Hypothalamus (tissue), 51 donors: ENCODE measurements around the gene KYNU.
A peak's percentile ranks its signal among the peaks of the same experiment; 100 is the strongest.
"Not testable (repeated sequence)": the region's sequence is repeated elsewhere in the genome, so short reads cannot be mapped to it uniquely, and the experiment has no call there.

Experiments used
- DNase-seq, 51 donors: peaks; one replicate each; lab custom pipeline; 2025; lab: John Stamatoyannopoulos, UW

The KYNU gene

GRCh38 chr2:142877216-142877838 is at the start of gene KYNU:
Gene KYNU (plus strand): TSS chr2:142877664. CDS start chr2:142885368, 7,704 bp downstream.
- DNase-seq: no peak

- no peak for DNase-seq
Measured at GRCh38 chr2:142834021-142834420, 43.4 kb upstream of the KYNU start.

- no peak for DNase-seq
Measured at GRCh38 chr2:142840436-142840835, 37.0 kb upstream of the KYNU start.

GRCh38 chr2:142841788-142842187 is 35.7 kb upstream of the KYNU start:
- DNase-seq: no peak

GRCh38 chr2:142842369-142842768 is 35.1 kb upstream of the KYNU start:
- DNase-seq: no peak

- no peak for DNase-seq
Measured at GRCh38 chr2:142843731-142844130, 33.7 kb upstream of the KYNU start.

GRCh38 chr2:142848023-142848606 is 29.3 kb upstream of the KYNU start:
- no peak for DNase-seq

- no peak for DNase-seq
Measured at GRCh38 chr2:142849820-142850219, 27.6 kb upstream of the KYNU start.

GRCh38 chr2:142853912-142854311 is 23.6 kb upstream of the KYNU start:
- DNase-seq: no peak

- no peak for DNase-seq
Measured at GRCh38 chr2:142857256-142858164, 20.0 kb upstream of the KYNU start.

- DNase-seq: peak in 1 of 51 donors; percentile 7
Measured at GRCh38 chr2:142858961-142859360, 18.5 kb upstream of the KYNU start.

- no peak for DNase-seq
Measured at GRCh38 chr2:142862299-142862698, 15.2 kb upstream of the KYNU start.

GRCh38 chr2:142862847-142863246 is 14.6 kb upstream of the KYNU start:
- DNase-seq: no peak

- DNase-seq: no peak
Measured at GRCh38 chr2:142863485-142863961, 13.9 kb upstream of the KYNU start.

- DNase-seq: not testable (repeated sequence)
Measured at GRCh38 chr2:142864605-142865004, 12.9 kb upstream of the KYNU start.

- DNase-seq: no peak
Measured at GRCh38 chr2:142865924-142866323, 11.5 kb upstream of the KYNU start.

- DNase-seq: no peak
Measured at GRCh38 chr2:142866426-142866825, 11.0 kb upstream of the KYNU start.

- no peak for DNase-seq
Measured at GRCh38 chr2:142867136-142867535, 10.3 kb upstream of the KYNU start.

GRCh38 chr2:142868229-142868762 is 9.2 kb upstream of the KYNU start:
- peak in 7 of 51 donors; percentile 1 to 18 (median 5) for DNase-seq

GRCh38 chr2:142869065-142869460 is 8.4 kb upstream of the KYNU start:
- DNase-seq: not testable (repeated sequence)

- DNase-seq: no peak
Measured at GRCh38 chr2:142869461-142870106, 7.9 kb upstream of the KYNU start.
